Measurements from ENCODE around the gene CCDC142. TPM values are rescaled to one million over a fixed set of nuclear protein-coding genes. Genes with fewer than 3 reads are reported as not detected.

CCDC142 gene
- total RNA-seq, 1 donor from 2014 or later = 41.3 TPM

DNA sequence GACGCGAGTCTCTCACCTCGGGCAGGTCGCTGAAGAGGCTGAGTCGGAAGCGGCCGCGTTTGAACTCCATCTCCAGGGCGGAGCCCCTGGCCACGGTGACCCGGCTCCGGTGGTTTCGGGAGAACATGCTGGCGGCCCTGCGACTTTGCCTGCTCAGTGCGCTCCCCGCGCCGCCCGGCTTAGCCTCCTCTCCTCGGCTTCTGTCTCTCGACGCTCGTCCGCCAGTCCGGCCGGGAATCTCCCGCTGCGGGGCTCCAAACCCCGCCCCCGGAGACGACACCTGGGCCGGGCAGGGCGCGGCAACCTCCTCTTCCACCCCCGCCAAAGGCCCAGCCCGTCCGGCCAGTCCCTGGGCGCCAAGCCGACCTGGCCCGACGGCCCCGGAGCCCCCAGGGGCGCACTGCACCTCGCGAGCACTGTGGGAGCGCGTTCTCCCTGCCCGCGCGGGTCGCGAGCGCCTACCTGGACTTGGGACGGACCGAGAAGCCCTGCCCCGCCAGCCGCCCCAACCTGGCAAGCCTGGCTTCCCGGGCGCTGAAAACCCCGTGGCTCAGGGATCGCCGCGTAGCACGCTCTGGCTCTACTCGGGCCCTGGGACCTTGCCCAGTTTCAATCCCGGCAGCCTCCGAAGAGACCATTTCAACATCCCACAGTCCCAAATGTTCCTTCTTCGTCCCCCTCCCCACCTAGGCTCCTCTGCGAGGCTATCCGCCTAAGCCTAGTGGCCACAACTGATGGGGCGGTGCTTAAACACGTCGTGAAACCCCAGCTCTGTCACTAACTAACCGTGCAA, 40.9 kb downstream of the CCDC142 start, which contains the start of gene RTKN:
Gene RTKN, minus strand, starts transcription at position 248 of the 793 bp plus-strand sequence. Its CDS starts 121 bp downstream, at position 127.
- peak within 1 kb of the TSS; percentile 81 for H3K27ac ChIP-seq
- peak in 1 of 2 donors; percentile 43 for TF ChIP-seq POLR2AphosphoS5 (IDR thresholded peaks at IDR 0.05; ENCODE audit: insufficient read depth in 1 of 2, low read depth in 1 of 2)
- TF ChIP-seq, protein P1, sequence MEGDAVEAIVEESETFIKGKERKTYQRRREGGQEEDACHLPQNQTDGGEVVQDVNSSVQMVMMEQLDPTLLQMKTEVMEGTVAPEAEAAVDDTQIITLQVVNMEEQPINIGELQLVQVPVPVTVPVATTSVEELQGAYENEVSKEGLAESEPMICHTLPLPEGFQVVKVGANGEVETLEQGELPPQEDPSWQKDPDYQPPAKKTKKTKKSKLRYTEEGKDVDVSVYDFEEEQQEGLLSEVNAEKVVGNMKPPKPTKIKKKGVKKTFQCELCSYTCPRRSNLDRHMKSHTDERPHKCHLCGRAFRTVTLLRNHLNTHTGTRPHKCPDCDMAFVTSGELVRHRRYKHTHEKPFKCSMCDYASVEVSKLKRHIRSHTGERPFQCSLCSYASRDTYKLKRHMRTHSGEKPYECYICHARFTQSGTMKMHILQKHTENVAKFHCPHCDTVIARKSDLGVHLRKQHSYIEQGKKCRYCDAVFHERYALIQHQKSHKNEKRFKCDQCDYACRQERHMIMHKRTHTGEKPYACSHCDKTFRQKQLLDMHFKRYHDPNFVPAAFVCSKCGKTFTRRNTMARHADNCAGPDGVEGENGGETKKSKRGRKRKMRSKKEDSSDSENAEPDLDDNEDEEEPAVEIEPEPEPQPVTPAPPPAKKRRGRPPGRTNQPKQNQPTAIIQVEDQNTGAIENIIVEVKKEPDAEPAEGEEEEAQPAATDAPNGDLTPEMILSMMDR (IDR thresholded peaks at IDR 0.05) = no peak
- peaks cover 44% of the 10 kb centered on the region for H3K4me1 ChIP-seq
- peak in 1 of 2 donors; percentile 83 for DNase-seq (ENCODE audit: extremely low spot score in 2 of 2)
- H3K36me3 ChIP-seq = no peaks in the 10 kb centered on the region
- H3K9me3 ChIP-seq = no peaks in the 10 kb centered on the region
- no peaks in the 10 kb centered on the region for H3K27me3 ChIP-seq
- intact Hi-C loops (cut with DNase I) = no loop called here
- peak within 1 kb of the TSS; percentile 47 to 58 for H3K4me3 ChIP-seq

DNA sequence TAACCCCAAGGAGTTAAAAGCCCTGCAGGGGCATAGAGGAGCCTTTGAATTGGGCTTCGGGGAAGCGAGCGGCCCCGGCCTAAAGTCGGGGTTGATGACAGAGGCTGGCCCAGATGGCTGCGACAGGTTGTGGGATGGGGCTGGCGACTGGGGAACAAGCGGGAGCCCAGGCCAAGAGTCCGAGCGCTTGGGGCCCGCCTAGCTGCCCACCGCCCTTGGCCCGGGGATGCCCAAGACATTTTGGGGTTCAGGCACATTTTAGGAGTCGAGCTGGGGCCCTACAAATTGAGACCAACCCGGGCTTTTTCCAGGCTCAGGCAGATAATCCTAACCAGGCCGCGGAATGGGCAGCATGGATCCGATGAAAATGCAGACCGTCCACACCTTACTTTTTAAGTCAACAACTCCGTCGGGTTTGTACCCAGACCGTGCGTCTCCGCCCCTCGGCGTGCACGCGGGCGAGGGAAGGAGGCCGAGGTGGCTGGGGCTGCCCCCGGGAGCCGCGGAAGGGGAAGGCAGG, 41.6 kb downstream of the CCDC142 start:
- H3K4me3 ChIP-seq = peak overlapping the region; percentile 47 to 58
- TF ChIP-seq, protein P1 (IDR thresholded peaks at IDR 0.05) = no peak
- TF ChIP-seq POLR2AphosphoS5 (IDR thresholded peaks at IDR 0.05; ENCODE audit: insufficient read depth in 1 of 2, low read depth in 1 of 2) (no peak), POLR2A (IDR thresholded peaks at IDR 0.05) (no peak)
- H3K36me3 ChIP-seq = no peaks in the 10 kb centered on the region
- H3K9me3 ChIP-seq = no peaks in the 10 kb centered on the region
- intact Hi-C loops (cut with DNase I) = no loop called here
- H3K27me3 ChIP-seq = no peaks in the 10 kb centered on the region
- H3K27ac ChIP-seq = peak overlapping the region; percentile 81
- peak in 1 of 2 donors; percentile 81 for DNase-seq (ENCODE audit: extremely low spot score in 2 of 2)
- peaks cover 44% of the 10 kb centered on the region for H3K4me1 ChIP-seq

DNA sequence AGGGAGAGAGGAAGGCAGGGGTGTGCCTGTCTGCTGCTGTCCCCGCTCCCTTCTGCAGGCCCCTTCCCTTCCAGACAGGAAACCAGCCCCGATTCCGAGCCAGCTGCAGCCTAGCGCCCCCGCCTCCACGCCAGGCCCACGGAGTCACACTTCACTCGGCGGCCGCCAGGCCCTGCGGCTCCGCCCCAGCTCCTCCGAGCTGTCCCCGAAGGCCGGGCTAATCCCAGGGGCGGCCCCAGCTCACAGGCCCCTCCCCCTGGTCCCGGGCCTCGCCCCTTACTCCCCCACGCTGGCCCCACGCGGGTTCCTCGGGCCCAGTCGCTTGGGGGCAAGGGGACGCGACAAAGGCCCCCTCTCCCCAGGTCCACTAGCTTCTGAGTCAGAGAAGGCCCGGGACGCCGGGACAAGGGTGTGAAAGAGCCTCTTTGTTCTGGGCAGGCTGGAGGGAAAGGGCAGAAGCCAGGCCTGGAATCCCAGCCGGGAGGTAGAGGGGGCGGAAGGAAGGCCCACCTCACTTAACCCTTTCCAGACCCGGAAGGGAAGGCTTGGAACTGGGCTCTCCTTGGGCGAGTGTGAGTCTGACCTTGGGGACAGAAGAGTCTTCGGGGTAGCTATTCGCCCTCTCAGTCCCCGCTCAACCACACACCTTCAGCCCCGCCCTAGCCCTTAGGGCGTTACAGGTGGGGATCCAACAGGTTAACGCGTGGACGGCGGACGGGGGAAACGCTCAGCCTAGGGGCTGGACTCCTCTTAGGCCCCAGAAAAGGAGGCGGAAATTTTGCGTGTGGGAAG, 42.2 kb downstream of the CCDC142 start:
- Histone ChIP-seq H3K9me3 (no peaks in the 10 kb centered on the region), H3K4me3 (peak overlapping the region; percentile 47 to 58), H3K4me1 (peaks cover 44% of the 10 kb centered on the region), H3K27ac (peak overlapping the region; percentile 81), H3K27me3 (no peaks in the 10 kb centered on the region), H3K36me3 (no peaks in the 10 kb centered on the region)
- intact Hi-C loops (cut with DNase I) = no loop called here
- TF ChIP-seq, protein P1 (IDR thresholded peaks at IDR 0.05) = peak in 1 of 3 experiments; percentile 21
- TF ChIP-seq POLR2AphosphoS5 (IDR thresholded peaks at IDR 0.05; ENCODE audit: insufficient read depth in 1 of 2, low read depth in 1 of 2) = peak; percentile 34 to 93
- peak in 1 of 2 donors; percentile 42 for TF ChIP-seq POLR2A (IDR thresholded peaks at IDR 0.05)
- peak in 1 of 2 donors; percentile 92 for DNase-seq (ENCODE audit: extremely low spot score in 2 of 2)

DNA sequence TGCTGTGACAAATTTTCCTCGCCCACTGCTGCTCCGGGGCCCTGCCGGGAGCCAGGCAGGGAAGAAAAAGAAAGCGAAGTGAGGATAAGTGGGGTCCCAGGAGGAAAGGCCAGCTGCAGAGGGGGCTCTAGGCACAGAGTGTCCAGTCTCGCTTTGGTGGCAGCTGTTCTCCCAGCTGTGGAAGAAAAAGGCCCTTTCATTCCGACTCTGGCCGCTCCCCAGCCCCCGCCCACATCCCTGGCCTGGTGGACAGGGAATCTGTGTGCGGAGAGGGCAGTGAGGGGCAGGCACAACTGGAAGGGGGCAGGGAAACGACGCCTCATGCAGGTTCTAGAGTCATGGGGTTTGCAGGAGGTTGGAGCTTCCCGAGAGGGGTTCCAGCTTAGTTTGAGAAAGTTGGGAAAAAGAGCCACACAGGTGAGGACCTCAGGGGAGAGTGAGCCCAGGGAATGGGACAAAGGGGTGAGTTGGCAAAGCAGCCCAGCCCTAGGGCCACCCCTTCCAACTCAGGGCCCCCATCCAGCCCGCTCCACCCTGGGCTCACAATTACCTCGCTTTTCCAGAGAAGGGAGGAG, 42.9 kb downstream of the CCDC142 start:
- Histone ChIP-seq H3K4me1 (peaks cover 44% of the 10 kb centered on the region), H3K9me3 (no peaks in the 10 kb centered on the region), H3K4me3 (peak overlapping the region; percentile 47 to 58), H3K27ac (peak overlapping the region; percentile 81), H3K27me3 (no peaks in the 10 kb centered on the region), H3K36me3 (no peaks in the 10 kb centered on the region)
- DNase-seq (ENCODE audit: extremely low spot score in 2 of 2) = peak in 1 of 2 donors; percentile 84
- intact Hi-C loops (cut with DNase I) = no loop called here
- TF ChIP-seq POLR2A (IDR thresholded peaks at IDR 0.05) (no peak), POLR2AphosphoS5 (IDR thresholded peaks at IDR 0.05; ENCODE audit: insufficient read depth in 1 of 2, low read depth in 1 of 2) (no peak)
- TF ChIP-seq, protein P1 (IDR thresholded peaks at IDR 0.05) = no peak
